Coronary artery (tissue), 2 donors: Measurements from ENCODE around the gene DCHS1.

Source experiments
- DNase-seq: peaks from one replicate; pipeline ENCODE4 v3.0.0-alpha.2; 2017; ENCODE audit warnings: low spot score
- H3K27ac ChIP-seq, 2 donors: fragments of 200-600 bp; sonication (generic); one replicate each; pipeline ENCODE4 v1.5.1; 2016 to 2019
- H3K4me3 ChIP-seq: fragments of 200-600 bp; sonication (generic); 2 replicates; pipeline ENCODE4 v1.5.1; 2016; ENCODE audit warnings: mild to moderate bottlenecking, moderate library complexity
- CTCF ChIP-seq: fragments of 200-600 bp; sonication (generic); IDR thresholded peaks from one replicate; pipeline ENCODE4 v1.5.1; 2019; ENCODE audit warnings: antibody characterized with exemption

Gene DCHS1

GRCh38 chr11:6630632-6631291 lies 24.8 kb downstream of the DCHS1 start:
- no peak for DNase-seq
- no peak for TF ChIP-seq CTCF
- H3K4me3 ChIP-seq, result no peak overlapping the region
- H3K27ac ChIP-seq, result no peak overlapping the region

- no peak for TF ChIP-seq CTCF
- Histone ChIP-seq H3K4me3 (no peak overlapping the region), H3K27ac (no peak overlapping the region)
- DNase-seq, result no peak
Observed at GRCh38 chr11:6629892-6630631, 25.5 kb downstream of the DCHS1 start.

- no peak for DNase-seq
- H3K4me3 ChIP-seq, result no peak overlapping the region
- H3K27ac ChIP-seq, result no peak overlapping the region
- TF ChIP-seq CTCF, result no peak
Observed at GRCh38 chr11:6629573-6629891, 26.1 kb downstream of the DCHS1 start.

- H3K27ac ChIP-seq, result no peak overlapping the region
- no peak for DNase-seq
- H3K4me3 ChIP-seq, result no peak overlapping the region
- TF ChIP-seq CTCF, result no peak
Observed at GRCh38 chr11:6628526-6628925, 27.1 kb downstream of the DCHS1 start.

- Histone ChIP-seq H3K4me3 (no peak overlapping the region), H3K27ac (no peak overlapping the region)
- no peak for DNase-seq
- no peak for TF ChIP-seq CTCF
Observed at GRCh38 chr11:6627762-6628241, 27.8 kb downstream of the DCHS1 start.

GRCh38 chr11:6626971-6627761 lies 28.4 kb downstream of the DCHS1 start:
- Histone ChIP-seq H3K27ac (no peak overlapping the region), H3K4me3 (no peak overlapping the region)
- no peak for TF ChIP-seq CTCF
- DNase-seq, result no peak
